Glomerular visceral epithelial cell (primary cell): ENCODE data around the gene ACER2.
"Not testable (repeated sequence)": the region's sequence is repeated elsewhere in the genome, so short reads cannot be mapped to it uniquely, and the experiment has no call there.

Source experiments
- DNase-seq: peaks from one replicate; pipeline ENCODE4 v3.0.0-alpha.2; 2016; ENCODE audit errors: extremely low spot score

The ACER2 gene

GRCh38 chr9:19408693-19409400 is at the start of gene ACER2:
Gene ACER2 (plus strand): TSS chr9:19409009. CDS start chr9:19409085, 76 bp downstream.
- peak; percentile 95 for DNase-seq

- DNase-seq: no peak
Measured at GRCh38 chr9:19369107-19369506, 39.7 kb upstream of the ACER2 start.

- DNase-seq: no peak
Measured at GRCh38 chr9:19371942-19372341, 36.9 kb upstream of the ACER2 start.

- DNase-seq: no peak
Measured at GRCh38 chr9:19372567-19372966, 36.2 kb upstream of the ACER2 start.

- DNase-seq: no peak
Measured at GRCh38 chr9:19373527-19373926, 35.3 kb upstream of the ACER2 start.

DNA sequence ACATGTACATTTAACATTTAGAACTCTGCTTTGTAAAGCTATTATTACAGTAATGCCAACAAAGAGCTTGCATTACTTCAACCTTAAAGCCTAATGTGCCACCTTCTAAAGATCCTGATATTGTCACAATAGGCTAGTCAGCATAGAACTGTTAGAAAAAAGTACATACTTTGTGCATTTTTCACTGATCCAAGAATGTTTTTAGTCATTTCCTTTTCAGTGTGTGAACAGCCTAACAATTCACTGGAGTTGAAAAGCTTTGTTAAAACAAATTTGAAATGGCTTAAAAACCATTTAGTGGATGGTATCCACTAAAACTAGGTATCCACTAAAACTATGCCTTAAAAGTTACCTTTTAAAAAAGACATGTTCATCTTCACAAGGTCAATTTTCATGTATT is 33.3 kb upstream of the ACER2 start:
- no peak for DNase-seq

DNA sequence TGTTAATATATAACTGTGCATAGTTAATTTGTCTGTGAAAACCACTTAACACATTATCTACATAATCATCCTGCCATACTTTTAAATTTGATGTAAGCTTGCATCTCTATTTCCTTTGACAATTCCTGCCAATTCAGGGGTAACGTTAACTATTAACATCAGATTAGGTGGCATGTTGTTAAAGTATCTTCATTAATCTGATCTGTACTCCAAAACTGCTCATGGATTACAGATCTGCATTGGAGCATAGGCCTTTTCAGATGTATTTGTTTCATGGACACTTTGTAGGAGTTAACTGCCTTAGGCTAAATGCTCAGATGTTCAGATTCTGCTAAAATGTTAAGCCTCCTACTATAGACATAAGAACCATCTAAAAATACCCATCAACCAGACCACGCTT is 31.9 kb upstream of the ACER2 start:
- no peak for DNase-seq

- DNase-seq: no peak
Measured at GRCh38 chr9:19378164-19378563, 30.6 kb upstream of the ACER2 start.

- DNase-seq: no peak
Measured at GRCh38 chr9:19378647-19379046, 30.2 kb upstream of the ACER2 start.

- no peak for DNase-seq
Measured at GRCh38 chr9:19379283-19379682, 29.5 kb upstream of the ACER2 start.

GRCh38 chr9:19379697-19380046 is 29.1 kb upstream of the ACER2 start:
- DNase-seq: no peak

DNA sequence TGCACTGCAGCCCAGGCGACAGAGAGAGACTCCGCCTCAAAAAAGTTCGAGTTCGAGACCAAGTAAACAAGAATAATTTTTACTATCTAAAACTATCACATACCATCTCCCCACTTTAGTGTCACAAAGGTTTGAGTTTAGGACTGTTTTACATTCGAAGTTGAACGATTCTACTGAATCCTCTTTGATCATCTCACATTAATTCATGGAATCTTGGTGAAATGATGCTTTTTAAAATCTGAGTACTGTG is 28.1 kb upstream of the ACER2 start:
- DNase-seq: no peak

GRCh38 chr9:19381656-19382055 is 27.2 kb upstream of the ACER2 start:
- no peak for DNase-seq

DNA sequence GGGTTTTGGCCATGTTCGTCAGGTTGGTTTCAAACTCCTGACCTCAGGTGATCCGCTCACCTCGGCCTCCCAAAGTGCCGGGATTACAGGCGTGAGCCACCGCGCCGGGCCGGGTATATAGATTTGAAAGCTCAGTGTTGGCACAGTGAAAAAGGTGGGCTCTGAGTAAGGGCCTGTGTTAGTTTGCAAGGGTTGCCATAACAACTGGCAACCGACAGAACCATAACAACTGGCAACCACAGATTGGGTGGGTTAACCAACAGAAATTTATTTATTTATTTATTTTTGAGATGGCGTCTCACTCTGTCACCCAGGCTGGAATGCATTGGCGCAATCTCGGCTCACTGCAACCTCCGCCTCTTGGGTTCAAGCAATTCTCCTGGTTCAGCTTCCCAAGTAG is 23.6 kb upstream of the ACER2 start:
- DNase-seq: not testable (repeated sequence)

DNA sequence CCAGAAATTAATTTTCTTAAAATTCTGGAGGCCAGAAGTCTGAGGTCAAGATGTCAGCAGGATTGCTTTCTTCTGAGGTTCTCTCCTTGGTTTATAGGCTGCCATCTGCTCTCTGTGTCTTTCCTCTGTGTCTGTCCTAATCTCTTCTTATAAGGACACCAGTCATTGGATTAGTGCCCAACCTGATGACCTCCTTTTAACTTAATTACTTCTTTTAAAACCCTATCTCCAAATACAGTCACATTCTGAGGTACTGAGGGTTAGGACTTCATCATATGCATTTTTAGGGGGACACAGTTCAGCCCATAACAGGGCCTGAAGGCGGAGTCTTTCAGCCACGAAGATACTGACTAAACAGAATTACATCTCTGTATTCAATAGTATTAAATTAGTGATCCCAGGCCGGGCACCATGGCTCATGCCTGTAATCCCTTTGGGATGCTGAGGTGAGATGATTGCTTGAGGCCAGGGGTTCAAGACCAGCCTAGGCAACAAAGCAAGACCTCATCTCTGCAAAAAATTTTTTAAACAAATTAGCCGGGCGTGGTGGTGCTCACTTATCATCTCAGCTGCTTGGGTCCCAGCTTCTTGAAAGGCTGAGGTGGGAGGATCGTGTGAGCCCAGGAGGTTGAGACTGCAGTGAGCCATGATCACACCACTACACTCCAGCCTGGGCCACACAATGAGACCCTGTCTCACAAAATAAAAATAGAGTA is 22.9 kb upstream of the ACER2 start:
- DNase-seq: no peak

GRCh38 chr9:19386502-19387044 is 22.2 kb upstream of the ACER2 start:
- DNase-seq: no peak

DNA sequence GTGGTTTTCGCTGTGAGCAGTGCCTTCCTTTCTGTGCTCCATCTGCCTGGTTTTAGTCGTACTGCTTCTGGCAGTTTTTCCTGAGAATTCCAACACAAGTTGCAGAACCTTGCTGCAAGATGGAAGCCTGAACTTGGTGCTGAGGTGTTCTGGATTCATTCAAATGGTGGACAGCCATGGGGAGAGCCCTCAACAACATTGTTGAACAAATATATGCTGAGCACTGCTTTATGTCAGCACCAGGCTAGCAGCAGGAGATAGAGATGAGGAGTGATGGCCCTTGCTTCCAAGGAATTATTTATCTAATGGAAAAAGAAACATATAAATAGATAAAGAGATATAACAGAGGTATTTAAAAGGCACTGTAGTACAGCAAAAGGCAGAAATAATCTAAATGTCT is 21.5 kb upstream of the ACER2 start:
- no peak for DNase-seq

DNA sequence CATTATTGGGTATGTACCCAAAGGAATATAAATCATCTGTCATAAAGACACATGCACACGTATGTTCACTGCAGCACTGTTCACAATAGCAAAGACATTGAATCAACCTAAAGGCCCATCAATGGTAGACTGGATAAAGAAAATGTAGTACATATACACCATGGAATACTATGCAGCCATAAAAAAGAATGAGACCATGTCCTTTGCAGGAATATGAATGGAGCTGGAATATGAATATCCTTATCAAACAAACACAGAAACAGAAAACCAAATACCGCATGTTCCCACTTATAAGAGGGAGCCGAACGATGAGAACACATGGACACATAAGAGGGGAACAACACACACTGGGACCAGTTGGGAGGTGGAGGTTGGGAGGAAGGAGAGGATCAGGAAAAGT is 19.3 kb upstream of the ACER2 start:
- DNase-seq: not testable (repeated sequence)

GRCh38 chr9:19397845-19398244 is 11.0 kb upstream of the ACER2 start:
- no peak for DNase-seq

DNA sequence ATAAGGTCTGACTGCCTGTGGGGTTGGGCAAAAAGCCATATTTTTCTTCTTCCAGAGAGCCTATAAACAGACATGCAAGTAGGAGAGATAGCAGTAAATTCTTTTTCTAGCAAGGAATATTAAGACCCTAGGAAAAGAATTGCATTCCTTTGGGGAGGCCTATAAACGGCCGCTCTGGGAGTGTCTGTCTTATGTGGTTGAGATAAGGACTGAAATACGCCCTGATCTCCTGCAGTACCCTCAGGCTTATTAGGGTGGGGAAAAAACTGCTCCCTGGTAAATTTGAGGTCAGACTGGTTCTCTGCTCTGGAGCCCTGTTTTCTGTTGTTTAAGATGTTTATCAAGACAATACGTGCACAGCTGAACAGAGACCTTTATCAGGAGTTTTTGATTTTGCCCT is 5.6 kb upstream of the ACER2 start:
- not testable (repeated sequence) for DNase-seq

DNA sequence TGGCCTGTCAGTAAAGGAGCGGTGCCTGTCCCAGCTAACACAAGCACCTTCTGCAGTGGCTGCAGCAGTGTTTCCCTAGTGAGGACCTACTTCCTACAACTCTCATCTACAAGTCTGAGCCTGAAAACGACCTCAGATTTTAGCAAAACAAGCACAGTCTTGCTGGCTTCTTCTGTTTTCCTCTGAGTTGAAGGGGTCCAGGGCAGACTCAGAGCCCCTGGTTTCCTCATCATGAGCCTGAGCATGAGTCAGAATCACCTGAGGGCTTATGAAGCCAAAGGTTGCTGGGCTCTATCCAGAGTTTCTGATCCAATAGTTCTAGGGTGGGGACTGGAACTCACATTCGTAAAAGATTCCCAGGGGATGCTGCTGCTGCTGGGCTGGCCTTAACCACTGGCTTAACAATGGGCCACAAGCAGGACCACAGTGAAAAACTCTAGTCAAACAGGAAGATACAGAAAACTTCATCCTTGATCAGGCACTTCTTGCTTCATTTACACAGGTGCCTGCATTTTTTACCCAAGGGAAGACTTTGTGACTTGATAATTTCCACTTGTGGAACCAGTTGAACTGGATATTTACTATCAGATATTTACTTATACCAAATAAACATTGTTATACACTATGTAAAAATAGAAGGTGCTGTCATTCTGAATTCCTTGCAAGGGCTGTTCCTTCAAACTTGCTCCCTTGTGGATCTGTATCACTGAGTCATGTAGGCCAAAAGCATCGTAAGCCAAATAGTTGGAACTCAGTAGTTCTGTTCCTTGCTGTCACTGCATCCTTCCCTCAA is 4.3 kb upstream of the ACER2 start:
- no peak for DNase-seq

DNA sequence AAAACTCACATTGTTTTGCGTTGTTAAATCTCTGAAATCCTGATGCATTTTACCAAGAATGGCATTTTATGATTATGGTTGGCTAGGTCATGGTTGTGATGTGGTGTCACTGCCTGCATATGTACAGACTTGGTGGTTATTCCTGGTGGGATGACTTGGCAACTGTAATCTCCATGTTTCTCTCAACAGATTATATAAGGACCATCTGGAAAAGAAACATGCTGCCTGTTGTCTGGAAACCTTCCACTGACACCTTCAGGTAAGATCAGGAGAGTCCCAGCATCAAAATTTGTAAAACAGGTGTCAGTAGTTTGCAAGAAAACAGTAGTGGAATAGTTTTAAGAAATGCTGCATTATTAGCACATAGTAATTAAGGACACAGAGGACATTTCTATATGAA is 3.0 kb upstream of the ACER2 start:
- no peak for DNase-seq

GRCh38 chr9:19408316-19408692 is 505 bp upstream of the ACER2 start:
- DNase-seq: no peak
